ENCODE results near the gene VILL. TPM values are rescaled to one million over a fixed set of nuclear protein-coding genes. Genes with fewer than 3 reads are reported as not detected.
"Not testable (repeated sequence)": the region's sequence is repeated elsewhere in the genome, so short reads cannot be mapped to it uniquely, and the experiment has no call there.

VILL gene
- polyA plus RNA-seq, 3 donors, result 13.6 to 16.5 (median 14.1) TPM

DNA sequence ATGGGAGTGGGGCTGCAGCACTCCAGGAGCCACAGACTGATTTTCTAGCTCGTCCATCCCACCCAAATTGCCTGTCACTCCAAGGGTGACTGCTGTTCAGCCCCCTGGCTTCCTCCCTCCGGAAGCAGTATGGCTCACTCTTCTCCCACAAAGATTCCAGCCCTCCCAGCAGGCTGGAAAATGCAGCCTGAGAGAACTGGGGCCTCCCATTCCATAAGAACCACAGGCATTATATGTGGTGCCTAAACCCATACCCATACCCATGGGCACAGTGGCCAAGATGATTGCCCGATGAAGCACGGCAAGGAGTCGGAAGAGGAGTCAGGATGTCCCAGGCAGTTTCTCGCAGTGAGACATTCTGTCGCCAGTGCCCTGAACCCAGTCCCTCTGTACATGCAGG lies 6.0 kb upstream of the VILL start:
- DNase-seq, result no peak

DNA sequence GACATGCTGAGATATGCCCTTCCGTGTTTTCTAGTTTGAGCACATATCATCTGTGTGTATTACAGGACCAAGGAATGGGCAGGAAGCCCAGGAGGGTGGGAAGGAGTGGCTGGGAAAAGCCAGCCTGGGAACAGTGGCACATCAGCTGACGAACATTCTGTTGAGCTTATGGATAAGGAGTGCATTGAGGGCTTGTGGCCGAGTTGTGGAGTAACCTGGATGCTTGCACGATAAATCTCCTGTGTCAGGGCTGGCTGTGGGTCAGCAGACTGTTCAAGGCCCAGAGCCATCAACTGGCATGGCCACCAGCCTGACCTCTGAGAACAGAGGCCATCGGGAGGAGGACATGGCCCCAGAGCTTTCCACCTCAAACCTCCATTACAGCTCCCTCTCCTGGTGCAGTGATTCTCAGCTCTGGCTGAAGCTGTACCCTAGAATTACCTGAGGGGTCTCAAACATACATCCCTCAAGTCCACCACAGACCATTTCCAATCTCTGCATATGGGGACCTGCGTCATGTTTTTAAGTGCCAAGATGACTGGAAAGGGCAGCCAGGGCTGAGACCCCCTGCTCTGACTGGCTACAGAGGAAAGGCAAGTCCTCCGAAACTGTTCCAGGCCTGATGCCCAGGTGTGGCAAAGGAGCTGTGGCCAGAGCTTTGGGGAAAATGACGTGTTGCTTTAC lies 4.8 kb upstream of the VILL start:
- no peak for DNase-seq

DNA sequence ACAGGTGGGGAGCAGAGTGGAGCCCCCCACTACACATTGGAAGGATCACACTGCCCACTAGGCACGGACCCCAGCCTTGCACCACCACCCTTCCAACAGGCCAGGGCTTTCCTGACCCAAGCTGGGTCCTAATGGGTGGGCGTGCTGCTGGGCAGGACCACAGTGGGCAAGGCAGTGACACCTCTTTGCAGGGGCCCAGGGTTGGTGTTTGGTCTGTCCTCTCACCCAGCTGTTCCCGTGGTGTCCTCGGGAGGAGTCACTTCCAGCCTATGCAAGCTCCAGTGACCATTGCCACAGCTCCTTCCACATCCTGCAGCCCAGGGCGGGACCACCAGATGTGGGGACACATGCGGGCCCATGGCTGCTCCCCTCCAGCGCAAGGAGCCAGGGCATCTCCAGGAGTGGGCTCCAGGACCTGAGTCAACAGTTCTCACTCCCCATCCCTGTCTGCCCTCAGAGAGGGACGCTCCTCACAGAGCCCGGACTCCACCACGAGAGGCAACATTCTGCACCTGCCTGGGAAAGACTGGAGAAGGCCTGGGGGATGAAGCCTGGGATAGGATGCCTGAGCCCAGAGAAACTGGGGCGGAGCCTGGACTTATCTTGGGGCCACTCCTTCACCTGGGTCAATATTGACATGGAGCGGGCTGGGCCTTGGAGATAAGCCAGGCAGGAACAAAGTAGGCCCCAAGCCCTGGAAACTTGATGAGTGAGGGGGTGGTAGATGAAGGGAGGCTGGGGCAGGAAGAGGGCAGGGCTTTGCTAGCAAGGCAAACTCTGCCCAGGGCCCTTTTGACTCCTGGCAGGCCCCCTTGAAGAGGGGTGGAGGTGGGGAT lies 3.9 kb upstream of the VILL start:
- no peak for DNase-seq

DNA sequence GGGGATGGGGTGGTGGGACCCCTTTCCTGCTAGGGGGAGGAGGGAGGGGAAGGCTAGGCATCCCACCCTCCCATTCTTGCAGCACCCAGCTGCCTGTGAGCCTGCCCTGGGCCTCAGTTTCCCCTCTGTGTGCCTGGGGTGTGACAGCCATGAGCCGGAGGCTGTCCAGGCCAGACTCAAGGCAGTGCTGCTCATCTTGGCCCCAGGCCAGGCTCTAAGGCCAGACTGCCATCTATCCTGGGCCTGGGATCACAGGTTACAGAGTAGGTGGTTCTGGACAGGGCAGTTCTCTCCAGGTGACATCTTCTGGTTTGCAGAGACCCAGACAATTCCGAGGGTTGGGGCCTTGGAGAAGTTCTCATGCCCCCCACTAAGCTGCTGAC lies 3.3 kb upstream of the VILL start:
- no peak for DNase-seq

GRCh38 chr3:37987751-37988179 lies 2.8 kb upstream of the VILL start:
- DNase-seq, result no peak

DNA sequence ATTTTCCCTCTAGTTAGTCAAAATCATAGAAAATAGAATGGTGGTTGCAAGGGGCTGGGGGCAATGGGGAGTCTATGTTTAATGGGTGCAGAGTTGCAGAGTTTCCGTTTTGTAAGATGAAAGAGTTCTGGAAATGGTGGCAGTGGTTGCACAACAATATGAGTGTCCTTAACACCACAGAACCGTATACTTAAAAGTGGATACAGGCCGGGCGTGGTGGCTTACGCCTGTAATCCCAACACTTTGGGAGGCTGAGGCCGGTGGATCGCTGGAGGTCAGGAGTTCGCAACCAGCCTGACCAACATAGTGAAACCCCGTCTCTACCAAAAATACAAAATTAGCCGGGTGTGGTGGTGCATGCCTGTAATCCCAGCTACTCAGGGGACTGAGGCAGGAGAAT lies 2.2 kb upstream of the VILL start:
- DNase-seq, result not testable (repeated sequence)

GRCh38 chr3:37988931-37989525 lies 1.6 kb upstream of the VILL start:
- no peak for DNase-seq

DNA sequence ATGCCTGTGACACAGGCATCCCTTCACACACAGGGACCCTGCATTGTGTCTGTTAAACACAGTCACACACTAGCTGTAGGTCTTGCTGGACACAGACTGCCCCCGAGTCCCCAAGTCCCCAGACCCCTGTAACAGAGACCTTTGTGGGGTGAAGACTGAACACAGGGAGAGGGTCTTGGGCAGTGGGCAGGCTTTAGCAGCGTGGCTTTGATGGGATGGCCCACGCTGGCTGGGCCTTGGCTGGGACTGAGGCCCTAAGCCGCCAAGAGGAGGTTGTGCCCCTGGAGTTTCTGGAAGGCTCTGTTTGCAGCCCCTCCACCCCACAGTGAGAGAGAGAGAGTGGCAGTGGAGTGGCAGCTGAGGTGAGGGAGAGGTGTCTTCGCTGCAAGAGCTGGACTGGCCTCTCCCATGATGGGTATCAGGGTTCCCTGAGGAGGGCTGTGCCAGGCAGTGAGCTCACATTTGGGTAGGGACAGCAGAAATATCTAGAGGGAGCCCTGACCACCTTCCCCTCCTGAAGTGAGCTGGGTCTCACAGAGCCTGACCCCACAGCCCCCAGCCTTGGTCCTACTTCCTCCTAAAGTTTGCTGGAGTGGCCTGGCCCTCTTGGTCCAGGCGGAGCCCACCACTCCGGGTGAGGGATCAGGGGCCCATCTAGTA lies 635 bp upstream of the VILL start:
- no peak for DNase-seq

- DNase-seq, result no peak
These were observed 523 bp downstream of the VILL start for GRCh38 chr3:37991109-37991508.

- no peak for DNase-seq
These were observed 1.2 kb downstream of the VILL start for GRCh38 chr3:37991823-37992222.

DNA sequence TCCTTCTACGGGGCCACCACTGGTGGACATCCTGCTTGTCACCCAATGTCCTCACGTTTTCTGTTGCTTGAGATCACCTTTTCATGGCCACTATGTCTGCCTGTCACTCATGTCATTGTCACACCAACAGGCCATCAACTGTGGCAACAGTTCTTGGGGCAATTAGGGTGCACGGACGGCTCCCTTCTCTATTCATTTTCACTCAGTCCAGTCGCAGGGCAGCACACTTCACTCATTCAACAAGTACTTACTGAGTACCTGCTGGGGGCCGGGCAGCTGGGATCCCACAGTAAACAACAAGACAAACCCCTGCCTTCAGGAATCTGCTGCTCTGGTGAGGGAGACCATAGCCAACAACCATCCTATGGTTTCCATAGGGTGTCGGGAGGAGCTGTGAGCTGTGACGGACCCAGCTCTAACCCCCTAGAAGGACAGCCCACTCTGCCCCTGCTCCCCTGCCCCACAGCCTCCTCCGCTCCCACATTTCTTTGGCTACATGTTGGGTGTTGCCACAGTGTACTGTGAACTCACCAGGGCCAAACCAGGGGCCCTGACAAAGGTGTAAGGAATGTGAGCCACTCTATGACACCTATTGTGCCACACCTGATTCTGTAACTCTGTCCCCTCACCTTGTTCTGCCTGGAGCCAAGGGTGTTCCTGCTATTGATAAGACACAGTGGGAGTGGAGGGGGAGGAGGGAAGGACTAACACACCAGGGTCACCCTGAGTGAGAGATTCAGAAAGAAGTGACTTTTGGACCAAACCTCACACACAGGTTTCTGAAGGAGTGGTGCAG lies 1.9 kb downstream of the VILL start:
- DNase-seq, result no peak

DNA sequence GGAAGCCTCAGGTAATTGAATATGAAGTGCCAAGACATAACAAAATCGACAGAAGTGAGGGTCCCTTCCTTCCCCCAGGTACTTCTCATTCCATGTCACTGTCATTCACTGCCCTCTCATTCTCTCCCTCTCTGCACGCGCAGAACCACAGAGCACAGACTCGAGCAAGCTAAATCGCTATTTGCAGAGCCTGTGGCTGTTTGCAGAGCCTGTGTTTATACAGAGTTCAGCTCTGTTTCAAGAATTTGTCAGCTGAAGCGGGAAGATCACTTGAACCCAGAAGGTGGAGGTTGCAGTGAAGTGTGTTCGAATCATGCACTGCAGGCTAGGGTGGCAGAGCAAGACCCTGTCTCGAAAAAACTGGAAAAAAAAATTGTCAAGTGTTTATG lies 2.5 kb downstream of the VILL start:
- DNase-seq, result no peak

DNA sequence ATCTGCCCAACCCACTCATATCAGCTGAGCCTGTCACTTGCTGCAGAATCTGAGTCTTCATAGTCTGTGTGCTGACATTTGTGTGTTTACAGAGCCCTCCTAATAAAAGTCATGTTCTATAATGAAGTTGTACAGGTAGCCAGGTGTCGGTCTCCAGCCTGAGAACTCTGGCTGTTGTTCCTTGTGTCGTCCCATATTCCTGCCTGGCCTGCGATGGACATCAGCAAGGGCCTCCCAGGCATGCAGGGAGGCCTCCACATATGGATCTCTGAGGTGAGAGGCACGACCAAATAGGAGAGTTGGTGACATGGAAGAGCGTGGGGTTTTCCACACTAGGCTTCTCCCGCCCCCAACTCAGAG lies 2.9 kb downstream of the VILL start:
- DNase-seq, result no peak

DNA sequence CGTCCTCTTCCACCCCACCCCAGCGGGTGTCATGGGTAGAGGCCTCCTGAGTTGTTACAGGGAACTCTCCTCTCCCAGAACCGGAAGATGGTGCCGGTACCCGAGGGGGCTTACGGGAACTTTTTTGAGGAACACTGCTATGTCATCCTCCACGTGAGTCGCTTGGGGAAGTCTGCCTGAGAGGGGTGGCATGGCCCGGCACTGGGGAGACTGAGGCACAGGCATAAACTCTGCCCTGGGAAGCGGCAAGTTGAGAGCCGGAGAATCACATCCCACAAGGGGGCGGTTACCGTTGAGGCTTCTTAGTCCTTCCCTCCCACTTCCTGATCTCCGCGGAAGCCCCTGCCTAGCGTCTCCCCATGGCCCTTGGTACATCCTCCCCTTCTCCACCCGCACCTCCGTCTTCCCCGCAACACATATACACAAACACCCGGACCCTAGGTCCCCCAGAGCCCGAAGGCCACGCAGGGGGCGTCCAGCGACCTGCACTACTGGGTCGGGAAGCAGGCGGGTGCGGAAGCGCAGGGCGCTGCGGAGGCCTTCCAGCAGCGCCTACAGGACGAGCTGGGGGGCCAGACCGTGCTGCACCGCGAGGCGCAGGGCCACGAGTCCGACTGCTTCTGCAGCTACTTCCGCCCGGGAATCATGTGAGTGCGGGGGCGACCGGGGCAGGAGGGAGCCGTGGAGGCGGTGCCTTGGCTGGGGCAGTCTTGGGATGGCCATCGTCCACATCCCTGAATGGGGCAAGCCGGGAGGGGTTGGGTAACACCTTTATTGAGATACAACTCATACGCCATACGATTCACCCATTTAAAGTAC lies 3.4 kb downstream of the VILL start:
- DNase-seq, result peak; percentile 55

DNA sequence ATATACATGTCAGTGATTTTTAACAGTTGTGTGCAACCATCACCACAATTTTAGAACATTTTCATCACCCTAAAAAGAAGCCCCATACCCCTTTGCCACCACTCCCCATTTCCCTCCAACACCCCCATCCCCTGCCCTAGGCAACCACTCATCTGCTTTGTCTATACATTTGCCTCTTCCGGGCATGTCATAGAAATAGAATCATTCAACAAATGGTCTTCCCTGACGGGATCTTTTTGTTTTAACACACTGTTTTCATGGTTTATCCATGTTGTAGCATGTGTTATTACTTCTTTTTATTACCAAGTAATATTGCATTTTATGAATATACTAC lies 4.0 kb downstream of the VILL start:
- no peak for DNase-seq

GRCh38 chr3:37995652-37996641 lies 5.4 kb downstream of the VILL start:
- DNase-seq, result no peak

- peak; percentile 73 for DNase-seq
These were observed 6.3 kb downstream of the VILL start for GRCh38 chr3:37996785-37997301.

DNA sequence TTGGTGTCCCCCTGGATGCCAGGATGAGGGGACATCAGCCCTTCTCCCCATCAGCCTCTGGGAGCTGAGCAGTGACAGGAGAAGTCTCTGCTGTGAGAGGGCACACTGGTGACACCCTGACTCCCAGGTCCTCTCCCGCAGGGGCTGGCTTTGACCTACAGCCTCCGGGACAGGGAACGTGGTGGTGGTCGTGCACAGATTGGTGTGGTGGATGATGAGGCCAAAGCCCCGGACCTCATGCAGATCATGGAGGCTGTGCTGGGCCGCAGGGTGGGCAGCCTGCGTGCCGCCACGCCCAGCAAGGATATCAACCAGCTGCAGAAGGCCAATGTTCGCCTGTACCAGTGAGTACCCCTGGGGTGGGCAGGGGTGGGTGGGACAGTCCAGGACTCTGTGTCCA lies 6.8 kb downstream of the VILL start:
- no peak for DNase-seq

DNA sequence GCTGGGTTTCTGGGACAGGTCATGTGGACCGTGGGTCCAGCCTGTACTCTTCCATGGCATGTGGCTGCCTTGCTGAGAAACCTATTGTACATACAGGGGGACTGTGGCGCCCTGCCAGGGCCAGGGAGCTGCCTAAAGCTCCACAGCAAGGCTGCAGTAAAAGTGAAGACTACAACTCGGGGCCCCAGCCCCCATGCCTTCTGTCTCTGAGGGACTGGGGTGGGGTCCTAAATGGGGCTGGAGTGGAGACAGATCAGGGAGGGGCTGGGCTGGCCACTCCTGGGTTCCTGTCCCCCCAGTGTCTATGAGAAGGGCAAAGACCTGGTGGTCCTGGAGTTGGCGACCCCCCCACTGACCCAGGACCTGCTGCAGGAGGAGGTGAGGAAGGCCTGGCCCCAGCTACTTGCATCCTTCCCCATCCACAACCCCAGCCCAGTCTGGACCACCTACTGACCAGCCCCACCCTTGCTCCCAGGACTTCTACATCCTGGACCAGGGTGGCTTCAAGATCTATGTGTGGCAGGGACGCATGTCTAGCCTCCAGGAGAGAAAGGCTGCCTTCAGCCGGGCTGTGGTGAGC lies 7.3 kb downstream of the VILL start:
- DNase-seq, result no peak

All from renal pelvis (tissue), 4 donors.